H1 (cell line): ENCODE measurements around the gene SAG. TPM values are rescaled to one million over a fixed set of nuclear protein-coding genes. Genes with fewer than 3 reads are reported as not detected.

ENCODE experiments used
- CTBP2 ChIP-seq: IDR thresholded peaks from 2 replicates; pipeline ENCODE4 v1.7.0; 2011; ENCODE audit warnings: borderline replicate concordance, mild to moderate bottlenecking, moderate library complexity, mixed read lengths, low read length; ENCODE audit not compliant: insufficient read depth, insufficient read length
- EP300 ChIP-seq, 2 experiments: IDR thresholded peaks; 1 replicate in 1 of 2; 2 replicates in 1 of 2; pipeline ENCODE4 v1.6.1; 2011 to 2012; ENCODE audit warnings: low read depth in 2 of 2, low read length in 2 of 2, mild to moderate bottlenecking in 2 of 2, borderline replicate concordance in 1 of 2, inconsistent platforms in 1 of 2, moderate library complexity in 1 of 2
- NANOG ChIP-seq: IDR thresholded peaks from 2 replicates; pipeline ENCODE4 v1.6.1; 2011; ENCODE audit warnings: low read length, low read depth, mild to moderate bottlenecking, inconsistent platforms; ENCODE audit not compliant: insufficient read depth, poor library complexity, severe bottlenecking
- PHF8 ChIP-seq: fragments of 200-600 bp; sonication (generic); conservative IDR thresholded peaks from 2 replicates; pipeline ENCODE4 v1.7.1; 2012; ENCODE audit warnings: low read depth, mild to moderate bottlenecking, inconsistent platforms, low read length, moderate library complexity
- POLR2AphosphoS5 ChIP-seq: IDR thresholded peaks from 2 replicates; pipeline ENCODE4 v1.6.1; 2011; ENCODE audit warnings: low read depth, low read length
- SP2 ChIP-seq: IDR thresholded peaks from 2 replicates; pipeline ENCODE4 v1.6.1; 2012; ENCODE audit warnings: mild to moderate bottlenecking, low read length, inconsistent platforms
- TAF1 ChIP-seq: IDR thresholded peaks from 2 replicates; pipeline ENCODE4 v1.6.1; 2011; ENCODE audit warnings: mild to moderate bottlenecking, low read depth, low read length
- TAF7 ChIP-seq: optimal IDR thresholded peaks from 2 replicates; pipeline ENCODE3; 2011; ENCODE audit warnings: low read depth, mild to moderate bottlenecking, inconsistent platforms, low read length, moderate library complexity, borderline replicate concordance
- polyA plus RNA-seq, 7 experiments: library from polyadenylated mRNA; depleted of rRNA in 3 of 7; stranded (reverse) in 5 of 7; unstranded in 2 of 7; fragments of >200 nt in 5 of 7; fragments of 200-250 nt in 2 of 7; gene quantifications; 1 replicate in 5 of 7; 2 replicates in 1 of 7; 4 replicates in 1 of 7; pipeline versions ENCODE4 v1.2.1 to v1.2.3, GENCODE V29; 2011 to 2013; ENCODE audit warnings: missing spikeins in 2 of 7, mixed read lengths in 2 of 7
- total RNA-seq: library from RNA; stranded (reverse); fragmentation: NEBNext Ultra II Directional; extraction: Animal tissue kit (Norgen Biotek cat#: 25700); gene quantifications from 2 replicates; pipeline ENCODE4 v1.2.1, GENCODE V29; 2021
- TF ChIP-seq, protein P1 (sequence below): IDR thresholded peaks from 2 replicates; pipeline ENCODE4 v1.6.1; 2011; ENCODE audit warnings: low read depth, mild to moderate bottlenecking, low read length; ENCODE audit not compliant: insufficient read depth

The SAG gene
- total and polyA plus RNA-seq, 2 of the 8 experiments (the other 6 are each of a cell fraction or from before 2014, with no cell fraction given) = not detected

GRCh38 chr2:233265899-233266431 lies 41.7 kb upstream of the SAG start (continued):
- TF ChIP-seq NANOG (no peak), PHF8 (no peak), POLR2AphosphoS5 (no peak), SP2 (no peak), CTBP2 (no peak), EP300 (IDR thresholded peaks at IDR 0.05; ENCODE audit: borderline replicate concordance in 1 of 2, low read depth in 2 of 2, low read length in 2 of 2) (no peak), TAF1 (no peak), TAF7 (no peak)
- TF ChIP-seq, protein P1, sequence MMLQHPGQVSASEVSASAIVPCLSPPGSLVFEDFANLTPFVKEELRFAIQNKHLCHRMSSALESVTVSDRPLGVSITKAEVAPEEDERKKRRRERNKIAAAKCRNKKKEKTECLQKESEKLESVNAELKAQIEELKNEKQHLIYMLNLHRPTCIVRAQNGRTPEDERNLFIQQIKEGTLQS = no peak
